GM12891 (cell line): ENCODE measurements around the gene ADAMTS4.

Experiments used
- PAX5 ChIP-seq: IDR thresholded peaks from 2 replicates; pipeline ENCODE4 v1.6.1; 2011; ENCODE audit warnings: low read length, moderate library complexity, mild to moderate bottlenecking; ENCODE audit not compliant: insufficient read depth, severe bottlenecking
- POLR2A ChIP-seq: IDR thresholded peaks from 2 replicates; pipeline ENCODE4 v1.6.1; 2011; ENCODE audit warnings: low read depth, low read length, control low read depth
- POLR2AphosphoS5 ChIP-seq: IDR thresholded peaks from 2 replicates; pipeline ENCODE4 v1.6.1; 2011; ENCODE audit warnings: low read depth, low read length, control low read depth
- TAF1 ChIP-seq: IDR thresholded peaks from 2 replicates; pipeline ENCODE4 v1.6.1; 2011; ENCODE audit warnings: low read depth, low read length, control low read depth

DNA sequence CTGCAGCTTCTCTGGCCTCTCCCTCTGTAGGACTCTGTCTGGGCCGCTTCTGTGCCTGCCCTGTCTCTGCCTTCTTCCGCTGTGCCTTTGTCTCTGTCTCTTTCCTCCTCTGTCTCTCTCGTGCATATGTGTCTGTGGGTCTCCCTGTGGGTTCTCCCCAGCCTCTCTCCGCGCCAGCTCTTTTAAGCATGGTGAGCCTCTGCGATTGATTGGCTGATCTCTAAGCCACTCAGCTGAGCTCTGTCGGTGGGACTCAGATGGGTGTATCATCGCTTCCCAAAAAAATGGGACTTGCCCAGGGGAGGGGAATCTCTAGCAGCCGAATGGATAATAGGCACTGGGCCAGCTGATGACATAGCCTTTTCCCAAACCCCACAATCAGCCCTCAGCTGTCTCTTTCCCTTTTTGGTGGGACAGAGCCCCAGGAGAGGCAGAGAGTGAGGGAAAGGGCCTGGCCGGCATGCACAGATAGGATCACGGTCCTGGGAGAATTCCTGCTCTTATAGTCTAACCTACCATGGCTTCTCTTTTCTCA lies at the start of gene ADAMTS4:
- no peak for TF ChIP-seq TAF1
- TF ChIP-seq PAX5 = no peak
- no peak for TF ChIP-seq POLR2AphosphoS5
- no peak for TF ChIP-seq POLR2A
